Memory B cell (primary cell): ENCODE results near the gene LARGE1.

Experiments used
- ATAC-seq: fragments of 150-1000 bp; cut with Tn5 transposase; 2 replicates; pipeline ENCODE4 v1.10.0; 2021; ENCODE audit warnings: low read depth, mild to moderate bottlenecking, moderate library complexity
- DNase-seq, 2 donors: peaks; one replicate each; pipeline ENCODE4 v3.0.0; 2022; ENCODE audit warnings: low spot score in 2 of 2
- H3K27ac Mint-ChIP-seq: one replicate; pipeline ENCODE4 v1.8.0; 2022; ENCODE audit warnings: mild to moderate bottlenecking, moderate library complexity, mixed read lengths
- H3K27me3 Mint-ChIP-seq: one replicate; pipeline ENCODE4 v1.8.0; 2022; ENCODE audit warnings: mixed read lengths
- H3K36me3 Mint-ChIP-seq: one replicate; pipeline ENCODE4 v1.8.0; 2022; ENCODE audit warnings: mild to moderate bottlenecking, mixed read lengths
- H3K4me1 Mint-ChIP-seq: one replicate; pipeline ENCODE4 v1.8.0; 2022; ENCODE audit warnings: mixed read lengths
- H3K4me3 Mint-ChIP-seq: one replicate; pipeline ENCODE4 v1.8.0; 2022; ENCODE audit warnings: mild to moderate bottlenecking, moderate library complexity, mixed read lengths
- H3K9me3 Mint-ChIP-seq: one replicate; pipeline ENCODE4 v1.8.0; 2022; ENCODE audit warnings: mixed read lengths

Gene LARGE1

DNA sequence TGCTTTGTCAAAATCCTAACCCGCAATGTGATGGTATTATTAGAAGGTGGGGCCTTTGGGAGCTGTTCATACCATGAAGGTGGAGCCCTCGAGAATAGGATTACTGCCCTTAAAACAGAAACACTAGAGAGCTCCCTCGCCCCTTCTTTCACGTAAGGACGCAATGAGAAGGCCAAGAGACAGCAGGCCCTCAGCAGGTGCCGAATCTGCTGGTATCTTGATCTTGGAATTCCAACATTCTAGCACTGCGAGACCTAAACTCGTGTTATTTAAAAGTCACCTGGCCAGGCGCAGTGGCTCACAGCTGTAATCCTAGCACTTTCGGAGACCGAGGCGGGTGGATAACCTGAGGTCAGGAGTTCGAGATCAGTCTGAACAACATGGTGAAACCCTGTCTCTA is 33.1 kb downstream of the LARGE1 start:
- DNase-seq (no peak), ATAC-seq (no peak)
- no peak overlapping the region for H3K4me3 Mint-ChIP-seq
- peaks cover 1% of the 10 kb centered on the region for H3K36me3 Mint-ChIP-seq
- no peaks in the 10 kb centered on the region for H3K9me3 Mint-ChIP-seq
- no peak overlapping the region for H3K27ac Mint-ChIP-seq
- peaks cover 27% of the 10 kb centered on the region for H3K4me1 Mint-ChIP-seq
- peaks cover 5% of the 10 kb centered on the region for H3K27me3 Mint-ChIP-seq

DNA sequence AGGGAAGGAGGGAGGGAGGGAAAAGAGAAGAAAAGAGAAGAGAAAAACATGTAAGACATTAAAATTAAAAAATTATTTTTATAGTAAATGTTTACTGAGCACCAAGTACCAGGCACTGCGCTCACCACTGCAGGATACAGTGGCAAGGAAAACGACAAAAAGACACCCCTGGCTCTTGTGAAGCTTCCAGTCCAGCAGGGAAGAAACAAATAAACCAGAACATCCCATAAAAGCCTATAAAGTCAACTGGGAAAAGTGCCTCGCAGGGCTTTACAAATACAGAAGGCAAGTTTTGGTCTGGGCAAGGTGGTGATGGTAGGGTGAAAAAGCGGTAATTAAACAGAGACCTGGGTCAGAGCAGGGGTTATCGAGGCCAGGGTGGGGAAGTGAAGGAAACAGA is 33.6 kb downstream of the LARGE1 start:
- Mint-ChIP-seq H3K27me3 (peaks cover 5% of the 10 kb centered on the region), H3K27ac (no peak overlapping the region), H3K4me1 (peaks cover 23% of the 10 kb centered on the region), H3K4me3 (no peak overlapping the region), H3K9me3 (no peaks in the 10 kb centered on the region), H3K36me3 (peaks cover 1% of the 10 kb centered on the region)
- no peak for DNase-seq
- no peak for ATAC-seq

DNA sequence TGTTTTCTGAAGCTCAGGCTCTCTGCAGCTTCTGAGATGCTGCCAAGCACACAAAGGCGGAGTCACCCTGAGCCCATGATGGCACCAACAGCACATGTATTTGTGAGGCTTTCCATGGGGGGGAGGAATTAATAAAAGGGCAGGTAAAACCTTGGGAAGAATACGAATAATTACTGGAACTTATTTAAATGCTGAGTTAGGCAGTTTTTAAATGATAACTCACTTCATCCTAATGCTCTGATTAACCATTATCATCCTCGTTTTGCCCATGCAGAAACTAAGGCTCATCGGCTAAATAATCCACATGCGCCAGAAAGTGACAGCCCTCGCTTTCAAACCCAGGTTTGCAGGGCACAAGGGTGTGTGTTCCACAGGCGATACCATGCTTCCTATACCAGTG is 35.4 kb downstream of the LARGE1 start:
- DNase-seq = no peak
- no peaks in the 10 kb centered on the region for H3K9me3 Mint-ChIP-seq
- H3K27ac Mint-ChIP-seq = no peak overlapping the region
- H3K4me1 Mint-ChIP-seq = peaks cover 23% of the 10 kb centered on the region
- ATAC-seq = no peak
- H3K36me3 Mint-ChIP-seq = peaks cover 1% of the 10 kb centered on the region
- H3K27me3 Mint-ChIP-seq = peaks cover 5% of the 10 kb centered on the region
- no peak overlapping the region for H3K4me3 Mint-ChIP-seq

DNA sequence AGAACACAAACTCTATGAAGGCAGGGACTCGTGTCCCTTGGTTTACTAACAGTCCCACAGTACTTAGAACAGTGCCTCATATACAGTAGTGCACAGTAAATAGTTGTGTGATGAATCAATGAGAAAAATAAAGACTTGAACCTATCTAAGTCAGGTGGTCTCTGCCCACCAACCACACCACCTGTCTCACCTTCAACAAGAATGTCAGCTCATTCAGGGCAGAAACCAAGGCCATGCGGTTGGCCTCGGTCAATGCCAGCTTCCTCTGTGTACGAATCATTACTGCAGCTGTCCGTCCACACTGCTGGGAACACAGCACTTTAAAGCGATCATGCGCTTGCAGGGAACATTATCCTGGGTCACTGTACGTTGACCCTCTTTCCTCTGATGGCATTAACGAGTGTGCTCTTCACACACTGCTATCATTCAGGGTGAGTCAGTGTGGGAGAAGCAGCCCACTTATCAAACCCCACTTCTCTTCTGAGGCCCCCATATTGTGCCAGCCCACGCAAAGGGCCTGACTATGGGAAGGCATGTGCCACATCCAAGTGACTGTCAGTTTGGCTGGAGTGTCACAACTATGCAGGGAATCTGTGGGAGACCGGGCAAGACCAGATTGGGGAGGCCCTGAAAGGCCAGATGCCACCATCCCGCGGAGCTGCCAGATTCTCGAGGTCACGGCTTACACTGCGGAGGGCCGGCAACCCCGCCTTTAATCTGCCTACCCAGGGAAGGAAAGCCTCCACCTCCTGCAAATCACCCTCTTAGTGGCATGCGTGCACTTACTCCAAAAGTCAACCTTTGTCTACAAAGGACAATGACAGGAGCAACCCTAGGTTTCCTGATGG is 36.1 kb downstream of the LARGE1 start:
- H3K36me3 Mint-ChIP-seq = peaks cover 1% of the 10 kb centered on the region
- DNase-seq (no peak), ATAC-seq (no peak)
- peaks cover 17% of the 10 kb centered on the region for H3K4me1 Mint-ChIP-seq
- no peak overlapping the region for H3K27ac Mint-ChIP-seq
- H3K27me3 Mint-ChIP-seq = peaks cover 5% of the 10 kb centered on the region
- no peak overlapping the region for H3K4me3 Mint-ChIP-seq
- no peaks in the 10 kb centered on the region for H3K9me3 Mint-ChIP-seq

DNA sequence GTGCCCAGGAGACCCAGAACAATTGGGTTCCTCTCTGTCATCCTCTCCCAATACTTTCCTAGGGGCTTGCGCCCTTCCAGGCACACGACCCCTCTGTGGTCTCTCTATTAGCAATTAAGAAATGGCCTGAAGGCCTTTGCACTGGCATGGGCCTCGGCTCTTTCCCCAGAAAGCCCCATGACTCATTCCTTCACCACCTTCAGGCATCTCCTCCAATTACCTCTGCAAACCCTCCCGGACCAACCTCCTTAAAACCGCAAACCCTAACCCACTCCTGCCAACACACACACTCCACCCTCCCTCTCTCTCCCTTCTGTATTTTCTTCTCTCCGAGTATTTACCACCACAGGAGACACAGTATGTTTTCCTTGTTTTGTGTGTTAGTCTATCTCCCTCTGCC is 36.7 kb downstream of the LARGE1 start:
- Mint-ChIP-seq H3K9me3 (no peaks in the 10 kb centered on the region), H3K27ac (no peak overlapping the region), H3K4me3 (no peak overlapping the region), H3K4me1 (peaks cover 13% of the 10 kb centered on the region), H3K36me3 (peaks cover 1% of the 10 kb centered on the region), H3K27me3 (peaks cover 5% of the 10 kb centered on the region)
- ATAC-seq (no peak), DNase-seq (no peak)

DNA sequence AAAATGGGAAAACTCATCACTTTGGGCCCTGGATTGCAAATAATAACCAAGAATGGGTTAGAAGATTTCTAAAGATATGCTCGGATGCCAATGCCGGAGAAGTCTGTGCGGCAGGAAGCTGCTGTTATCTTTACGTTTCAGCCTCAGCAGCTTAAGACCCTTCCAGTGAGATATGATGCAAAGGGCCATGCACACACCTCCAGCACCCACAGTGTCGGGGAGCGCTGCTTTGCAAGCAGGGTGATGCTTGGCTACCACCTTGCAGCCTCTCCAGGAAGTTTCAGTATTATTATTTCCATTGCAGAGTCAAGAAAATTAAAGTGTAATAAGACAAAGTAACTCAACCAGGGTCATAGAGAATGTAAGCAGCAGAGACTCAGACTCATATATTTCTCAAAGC is 37.3 kb downstream of the LARGE1 start:
- peaks cover 5% of the 10 kb centered on the region for H3K27me3 Mint-ChIP-seq
- H3K9me3 Mint-ChIP-seq = no peaks in the 10 kb centered on the region
- ATAC-seq (no peak), DNase-seq (no peak)
- no peaks in the 10 kb centered on the region for H3K36me3 Mint-ChIP-seq
- H3K27ac Mint-ChIP-seq = no peak overlapping the region
- H3K4me3 Mint-ChIP-seq = no peak overlapping the region
- H3K4me1 Mint-ChIP-seq = peaks cover 10% of the 10 kb centered on the region

DNA sequence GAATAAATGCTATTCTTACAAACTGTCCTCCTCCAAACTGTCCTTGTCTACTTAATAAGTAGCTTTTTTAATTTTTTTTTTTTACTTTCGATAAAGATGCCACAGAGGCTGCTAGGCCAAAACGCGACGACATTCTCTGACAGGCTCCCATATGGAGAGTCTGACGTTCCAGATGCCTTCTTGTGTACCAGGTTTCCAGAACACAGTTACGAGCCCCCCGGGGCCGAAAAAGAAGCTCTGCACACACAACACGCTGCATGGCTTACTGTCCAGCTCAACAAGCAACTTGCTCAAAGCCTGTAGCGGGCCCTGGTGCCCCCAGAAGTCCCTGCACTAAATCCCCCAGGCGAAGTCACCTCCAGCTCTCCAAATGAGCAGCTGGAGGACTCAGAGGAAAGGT is 39.3 kb downstream of the LARGE1 start:
- H3K27ac Mint-ChIP-seq = no peak overlapping the region
- no peaks in the 10 kb centered on the region for H3K36me3 Mint-ChIP-seq

DNA sequence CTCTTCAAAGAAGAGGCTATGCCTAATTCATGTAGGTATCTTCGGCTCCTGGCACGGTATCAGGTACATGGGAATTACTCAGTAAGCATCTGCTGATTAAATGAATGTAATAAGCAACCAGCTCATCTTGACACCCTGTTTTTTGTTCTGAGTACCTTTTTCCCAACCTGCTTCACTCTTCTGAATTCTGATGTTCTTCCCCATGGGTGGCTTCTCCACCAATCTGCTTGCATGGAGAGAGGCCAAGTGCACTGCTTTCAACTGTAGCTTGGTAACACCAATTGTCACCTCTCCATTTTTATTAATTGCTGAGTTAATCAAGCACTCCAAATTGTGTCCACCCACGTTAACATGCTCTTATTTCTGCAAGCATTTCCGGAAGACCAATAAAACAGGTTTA is 40.5 kb downstream of the LARGE1 start:
- Mint-ChIP-seq H3K9me3 (no peaks in the 10 kb centered on the region), H3K4me3 (no peak overlapping the region)
- ATAC-seq = no peak

More for the DNA sequence above, 39.3 kb downstream of the LARGE1 start:
- Mint-ChIP-seq H3K9me3 (no peaks in the 10 kb centered on the region), H3K4me3 (no peak overlapping the region), H3K4me1 (peaks cover 10% of the 10 kb centered on the region), H3K27me3 (peaks cover 5% of the 10 kb centered on the region)
- DNase-seq = no peak
- ATAC-seq = no peak

DNA sequence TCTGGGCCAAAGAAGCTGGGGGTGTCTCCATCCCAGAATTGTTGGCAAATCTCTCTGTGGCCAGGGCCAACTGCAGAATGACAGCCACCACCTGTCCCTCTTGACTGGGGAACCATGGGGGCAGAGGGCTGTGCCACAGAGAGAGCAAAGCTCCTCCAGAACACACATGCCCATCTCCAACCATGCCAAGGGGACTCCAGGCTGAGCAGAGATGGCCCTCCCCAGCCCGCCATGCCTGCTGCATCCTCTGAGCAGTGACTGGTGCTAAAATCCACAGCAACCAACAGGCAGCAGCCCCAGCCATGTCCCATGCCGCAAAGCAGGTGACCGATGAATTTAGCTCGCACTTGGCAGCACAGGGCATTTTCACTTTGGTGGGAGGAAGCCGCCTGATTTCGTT is 45.0 kb downstream of the LARGE1 start:
- Mint-ChIP-seq H3K27me3 (no peaks in the 10 kb centered on the region), H3K4me1 (peaks cover 12% of the 10 kb centered on the region), H3K36me3 (no peaks in the 10 kb centered on the region), H3K27ac (no peak overlapping the region), H3K9me3 (no peaks in the 10 kb centered on the region), H3K4me3 (no peak overlapping the region)
- DNase-seq (no peak), ATAC-seq (no peak)

More for the DNA sequence above, 40.5 kb downstream of the LARGE1 start:
- Mint-ChIP-seq H3K27ac (no peak overlapping the region), H3K4me1 (peaks cover 10% of the 10 kb centered on the region), H3K27me3 (peaks cover 5% of the 10 kb centered on the region), H3K36me3 (no peaks in the 10 kb centered on the region)
- DNase-seq = no peak

DNA sequence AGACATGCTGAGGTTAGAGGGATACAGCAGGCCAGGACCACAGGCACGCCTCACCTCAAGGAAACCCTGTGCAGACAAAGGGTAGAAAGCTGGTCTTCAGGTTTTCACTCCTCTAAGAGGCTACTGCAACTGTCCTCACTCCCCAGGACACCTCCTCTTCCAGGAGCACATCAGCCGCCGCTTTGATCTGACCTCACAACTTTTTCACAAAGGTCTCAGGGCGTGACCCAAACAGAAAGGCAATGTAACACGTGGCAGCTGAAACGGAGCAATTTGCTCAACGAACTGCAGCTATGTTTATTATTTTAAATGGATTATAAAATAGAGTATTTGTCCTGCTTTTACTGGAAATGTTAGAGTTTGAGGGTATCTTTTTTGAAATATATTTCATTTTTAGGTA is 46.1 kb downstream of the LARGE1 start:
- Mint-ChIP-seq H3K27ac (no peak overlapping the region), H3K9me3 (no peaks in the 10 kb centered on the region), H3K4me3 (no peak overlapping the region), H3K36me3 (no peaks in the 10 kb centered on the region), H3K4me1 (peaks cover 15% of the 10 kb centered on the region), H3K27me3 (no peaks in the 10 kb centered on the region)
- DNase-seq = no peak
- ATAC-seq = no peak

DNA sequence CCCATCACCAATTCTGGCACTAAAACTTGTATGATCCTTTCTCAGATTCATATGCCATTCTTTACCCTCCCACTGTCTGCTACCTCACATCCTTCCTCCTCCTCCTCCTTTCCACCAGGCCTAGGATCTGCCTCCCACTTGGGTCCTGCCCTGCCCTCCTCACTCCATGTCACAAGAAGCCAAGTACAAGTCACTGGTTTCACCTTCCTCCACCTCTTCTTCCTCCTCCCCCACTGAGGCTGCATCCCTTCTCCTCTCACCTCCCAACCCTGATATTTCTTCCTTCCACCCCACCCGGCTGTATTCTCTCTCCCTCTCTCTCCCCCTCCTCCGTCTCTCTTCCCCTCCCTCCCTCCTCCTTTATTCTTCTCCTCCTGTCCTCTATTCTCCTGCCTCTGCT is 46.6 kb downstream of the LARGE1 start:
- DNase-seq (no peak), ATAC-seq (no peak)
- no peak overlapping the region for H3K27ac Mint-ChIP-seq
- peaks cover 15% of the 10 kb centered on the region for H3K4me1 Mint-ChIP-seq
- H3K27me3 Mint-ChIP-seq = no peaks in the 10 kb centered on the region
- no peaks in the 10 kb centered on the region for H3K9me3 Mint-ChIP-seq
- H3K36me3 Mint-ChIP-seq = no peaks in the 10 kb centered on the region
- no peak overlapping the region for H3K4me3 Mint-ChIP-seq

DNA sequence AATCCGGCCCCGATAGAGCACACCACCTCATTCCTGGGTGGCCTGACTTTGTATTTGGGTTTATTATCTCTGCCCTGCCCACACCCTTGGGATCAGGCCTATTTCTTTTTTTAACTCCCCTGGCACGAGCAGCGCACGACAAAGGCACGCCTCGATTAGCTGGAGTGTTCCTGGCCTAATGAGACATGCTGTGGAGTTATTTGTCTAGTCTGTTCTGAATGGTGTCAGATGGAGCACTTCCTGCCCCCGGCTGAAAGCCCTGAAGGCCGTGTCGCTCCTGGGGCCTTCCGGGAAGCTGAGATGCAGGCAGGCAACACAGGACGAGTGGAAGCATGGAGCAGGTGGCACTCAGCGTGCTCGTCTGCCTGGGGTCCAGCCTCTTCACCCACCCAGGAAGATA is 47.1 kb downstream of the LARGE1 start:
- no peak for ATAC-seq
- Mint-ChIP-seq H3K27ac (no peak overlapping the region), H3K27me3 (no peaks in the 10 kb centered on the region), H3K9me3 (no peaks in the 10 kb centered on the region), H3K4me1 (peaks cover 15% of the 10 kb centered on the region), H3K36me3 (no peaks in the 10 kb centered on the region), H3K4me3 (no peak overlapping the region)
- DNase-seq = no peak

DNA sequence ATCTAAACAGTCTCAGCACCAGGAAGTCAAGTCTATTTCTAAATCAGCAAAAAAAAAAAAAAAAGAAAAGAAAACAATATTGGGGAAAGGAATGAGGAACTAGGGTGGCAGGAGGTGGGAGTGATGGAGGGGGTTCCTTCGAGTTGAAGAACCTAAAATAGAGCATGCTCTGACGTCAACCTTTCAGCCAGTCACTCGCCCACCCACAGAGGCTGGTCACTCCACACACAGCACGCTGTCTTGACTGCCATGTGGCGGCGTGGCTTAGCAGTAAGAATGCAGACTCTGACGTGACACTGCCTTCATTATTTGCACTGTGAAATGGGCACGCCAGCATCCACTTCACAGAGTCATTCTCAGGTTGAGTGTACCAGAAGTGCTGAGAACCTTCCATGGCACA is 48.3 kb downstream of the LARGE1 start:
- peak; percentile 37 for ATAC-seq
- Mint-ChIP-seq H3K4me1 (peaks cover 15% of the 10 kb centered on the region), H3K4me3 (no peak overlapping the region), H3K27me3 (no peaks in the 10 kb centered on the region), H3K36me3 (no peaks in the 10 kb centered on the region), H3K9me3 (no peaks in the 10 kb centered on the region), H3K27ac (no peak overlapping the region)
- DNase-seq = no peak

DNA sequence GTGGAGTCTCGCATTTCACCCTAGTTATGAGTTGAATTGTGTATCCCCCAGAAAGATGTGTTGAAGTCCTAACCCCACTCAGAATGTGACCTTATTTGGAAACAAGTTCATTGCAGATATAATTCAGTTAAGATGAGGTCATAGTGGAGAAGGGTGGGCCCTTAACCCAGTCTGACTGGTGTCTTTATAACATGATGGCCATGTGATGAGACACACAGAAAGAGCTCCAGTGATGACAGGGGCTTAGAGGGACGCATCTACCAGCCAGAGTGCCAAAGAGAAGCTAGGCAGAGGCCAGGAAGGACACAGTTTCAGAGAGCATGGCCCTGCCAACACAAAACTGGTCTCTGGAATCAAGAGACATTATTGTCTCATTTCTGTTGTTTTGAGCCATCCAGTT is 50.3 kb downstream of the LARGE1 start:
- no peak for DNase-seq
- Mint-ChIP-seq H3K27ac (no peak overlapping the region), H3K27me3 (no peaks in the 10 kb centered on the region), H3K4me1 (peaks cover 18% of the 10 kb centered on the region), H3K4me3 (no peak overlapping the region), H3K9me3 (no peaks in the 10 kb centered on the region), H3K36me3 (no peaks in the 10 kb centered on the region)
- no peak for ATAC-seq

DNA sequence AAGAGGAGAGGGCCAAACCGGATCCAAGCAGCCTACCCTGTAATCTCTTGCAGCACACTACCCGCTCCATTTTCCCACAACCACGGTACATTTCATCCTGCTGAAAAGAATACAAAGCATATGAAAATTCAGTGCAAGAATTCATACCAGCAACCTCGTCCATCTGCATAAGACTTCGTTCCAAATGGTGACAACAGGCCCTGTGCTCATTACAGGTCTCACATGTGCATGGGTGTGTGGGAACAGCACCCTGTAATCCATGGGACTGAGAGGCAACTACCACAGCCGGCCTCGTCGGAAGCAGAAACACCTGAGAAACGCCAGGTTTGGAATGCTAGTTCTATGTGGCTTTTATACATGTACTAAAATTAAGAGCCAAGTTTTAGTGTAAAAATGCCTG is 52.3 kb downstream of the LARGE1 start:
- DNase-seq (no peak), ATAC-seq (no peak)
- Mint-ChIP-seq H3K4me1 (peaks cover 19% of the 10 kb centered on the region), H3K36me3 (no peaks in the 10 kb centered on the region), H3K27ac (no peak overlapping the region), H3K4me3 (no peak overlapping the region), H3K9me3 (no peaks in the 10 kb centered on the region), H3K27me3 (no peaks in the 10 kb centered on the region)
